CD4-positive, alpha-beta memory T cell (primary cell): ENCODE measurements around the gene MRTFA. TPM values are rescaled to one million over a fixed set of nuclear protein-coding genes. Genes with fewer than 3 reads are reported as not detected.
A peak's percentile ranks its signal among the peaks of the same experiment; 100 is the strongest.

Experiments used
- CTCF ChIA-PET: fragments of 350-600 bp; sonication (Branson Sonifier 250); formaldehyde crosslinking; loops from one replicate; lab custom pipeline; 2021; ENCODE audit warnings: inconsistent platforms; ENCODE audit not compliant: partially characterized antibody; lab: Charles Lee
- POLR2A ChIA-PET: fragments of 350-600 bp; sonication (Branson Sonifier 250); formaldehyde crosslinking; loops from one replicate; lab custom pipeline; 2021; ENCODE audit not compliant: partially characterized antibody; lab: Charles Lee
- DNase-seq, 5 donors: peaks; one replicate each; pipeline versions ENCODE4 v3.0.0 to v3.0.0-alpha.2; 2020 to 2022; ENCODE audit warnings: mixed read lengths in 1 of 5
- H3K27ac ChIP-seq: one replicate; pipeline ENCODE4 v1.7.0; 2013; ENCODE audit warnings: low read depth, low read length
- H3K27me3 ChIP-seq: 2 replicates; pipeline ENCODE4 v1.7.0; 2013; ENCODE audit warnings: mild to moderate bottlenecking, low read length, moderate library complexity; ENCODE audit not compliant: insufficient read depth
- H3K36me3 ChIP-seq: 2 replicates; pipeline ENCODE4 v1.7.0; 2013; ENCODE audit warnings: mild to moderate bottlenecking, low read length, moderate library complexity; ENCODE audit not compliant: insufficient read depth
- H3K4me1 ChIP-seq: 2 replicates; pipeline ENCODE4 v1.7.0; 2013; ENCODE audit warnings: mild to moderate bottlenecking, low read length, moderate library complexity; ENCODE audit not compliant: insufficient read depth
- H3K4me3 ChIP-seq, 2 donors: one replicate each; pipeline ENCODE4 v1.7.0; 2013; ENCODE audit warnings: low read length in 2 of 2, mild to moderate bottlenecking in 1 of 2
- H3K9me3 ChIP-seq, 2 donors: one replicate each; pipeline ENCODE4 v1.7.0; 2013; ENCODE audit warnings: low read length in 2 of 2, control low read depth in 1 of 2; ENCODE audit not compliant: control insufficient read depth in 1 of 2
- H3K27ac Mint-ChIP-seq, 7 donors: one replicate each; pipeline ENCODE4 v1.8.0; 2020 to 2021; ENCODE audit warnings: mixed read lengths in 7 of 7, mild to moderate bottlenecking in 6 of 7, inconsistent platforms in 3 of 7, moderate library complexity in 3 of 7
- H3K27me3 Mint-ChIP-seq, 2 donors: one replicate each; pipeline ENCODE4 v1.8.0; 2020 to 2021; ENCODE audit warnings: mixed read lengths in 2 of 2
- H3K36me3 Mint-ChIP-seq, 2 donors: one replicate each; pipeline ENCODE4 v1.8.0; 2020 to 2021; ENCODE audit warnings: mixed read lengths in 2 of 2, inconsistent platforms in 1 of 2, mild to moderate bottlenecking in 1 of 2
- H3K4me1 Mint-ChIP-seq, 4 donors: one replicate each; pipeline ENCODE4 v1.8.0; 2020 to 2021; ENCODE audit warnings: mixed read lengths in 4 of 4, mild to moderate bottlenecking in 1 of 4
- H3K4me3 Mint-ChIP-seq, 8 donors: one replicate each; pipeline ENCODE4 v1.8.0; 2020 to 2021; ENCODE audit warnings: mixed read lengths in 8 of 8, mild to moderate bottlenecking in 7 of 8, moderate library complexity in 6 of 8, inconsistent platforms in 3 of 8
- H3K9me3 Mint-ChIP-seq, 8 donors: one replicate each; pipeline ENCODE4 v1.8.0; 2020 to 2021; ENCODE audit warnings: mixed read lengths in 8 of 8, mild to moderate bottlenecking in 5 of 8, inconsistent platforms in 3 of 8, moderate library complexity in 1 of 8
- intact Hi-C: fragments of 100-400 bp; cut with micrococcal nuclease; formaldehyde crosslinking; loops from one replicate; pipeline ENCODE4 v1.15.1; 2023
- polyA plus RNA-seq, 2 donors: library from polyadenylated mRNA; unstranded; fragments of 300-500 nt; fragmentation: Illumina TruSeq; gene quantifications; one replicate each; pipeline ENCODE4 v1.2.3, GENCODE V29; 2021
- total RNA-seq, 2 experiments: library from RNA; stranded (reverse); gene quantifications; one replicate each; pipeline ENCODE4 v1.2.3, GENCODE V29; 2021

Gene MRTFA
- total and polyA plus RNA-seq, 4 experiments from 2014 or later = 5.3 to 91.6 (median 50.9) TPM

GRCh38 chr22:40521046-40521445, 115.5 kb downstream of the MRTFA start:
- H3K9me3 Mint-ChIP-seq = no peaks in the 10 kb centered on the region
- no peak overlapping the region for H3K4me3 Mint-ChIP-seq
- POLR2A ChIA-PET = interaction anchor here (3.8 kb wide), 1 partner anchor 11 kb away, joined by 40 read pairs; no protein-coding TSS in a partner anchor
- Histone ChIP-seq H3K27ac (no peak overlapping the region), H3K4me1 (peaks cover 34% of the 10 kb centered on the region), H3K9me3 (no peaks in the 10 kb centered on the region), H3K4me3 (no peak overlapping the region), H3K27me3 (no peaks in the 10 kb centered on the region), H3K36me3 (no peaks in the 10 kb centered on the region)
- no peaks in the 10 kb centered on the region for H3K27me3 Mint-ChIP-seq
- peak overlapping the region in 4 of 7 donors; percentile 22 to 84 (median 72) for H3K27ac Mint-ChIP-seq
- intact Hi-C loops = no loop called here
- peaks cover 0 to 11% of the 10 kb centered on the region in 2 donors for H3K36me3 Mint-ChIP-seq
- CTCF ChIA-PET = interaction anchor here (1.2 to 11.0 kb wide), 3 partner anchors 9 to 124 kb away, joined by 3 to 172 read pairs (median 3); no protein-coding TSS in a partner anchor
- DNase-seq = no peak
- H3K4me1 Mint-ChIP-seq = peaks cover 23 to 45% (median 33%) of the 10 kb centered on the region in 4 donors

GRCh38 chr22:40520562-40520961, 116.0 kb downstream of the MRTFA start:
- Mint-ChIP-seq H3K27me3 (no peaks in the 10 kb centered on the region), H3K9me3 (no peaks in the 10 kb centered on the region), H3K4me3 (peak overlapping the region in 5 of 8 donors; percentile 13 to 61 (median 40)), H3K36me3 (peaks cover 0 to 12% of the 10 kb centered on the region in 2 donors), H3K4me1 (peaks cover 22 to 43% (median 30%) of the 10 kb centered on the region in 4 donors), H3K27ac (peak overlapping the region; percentile 77 to 95 (median 88))
- Histone ChIP-seq H3K27me3 (no peaks in the 10 kb centered on the region), H3K9me3 (no peaks in the 10 kb centered on the region), H3K4me3 (no peak overlapping the region), H3K4me1 (peaks cover 30% of the 10 kb centered on the region), H3K36me3 (no peaks in the 10 kb centered on the region), H3K27ac (no peak overlapping the region)
- ChIA-PET POLR2A (interaction anchor here (3.8 kb wide), 1 partner anchor 11 kb away, joined by 40 read pairs; no protein-coding TSS in a partner anchor), CTCF (interaction anchor here (11.0 kb wide), 1 partner anchor 125 kb away, joined by 172 read pairs; no protein-coding TSS in a partner anchor)
- intact Hi-C loops = no loop called here
- no peak for DNase-seq

DNA sequence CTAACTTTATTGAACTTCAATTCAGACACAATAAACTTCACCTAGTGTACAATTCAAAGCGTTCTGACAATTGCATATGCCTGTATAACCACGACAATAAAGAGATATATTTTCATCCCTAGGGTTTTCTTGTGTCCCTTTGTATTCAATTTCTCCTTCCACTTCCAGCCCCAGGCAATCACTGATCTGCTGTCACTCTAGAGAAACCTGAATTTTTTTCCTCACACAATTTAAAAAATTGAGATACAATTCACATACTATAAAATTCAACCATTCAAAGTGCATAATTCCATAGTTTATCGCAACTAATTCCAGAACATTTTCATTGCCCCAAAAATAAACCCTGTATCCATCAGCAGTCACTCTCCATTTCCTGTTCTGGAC, 116.6 kb downstream of the MRTFA start:
- POLR2A ChIA-PET = interaction anchor here (0.7 to 3.8 kb wide), 3 partner anchors 12 to 117 kb away, joined by 3 to 40 read pairs (median 4); partner anchors contain the start of gene MRTFA
- H3K36me3 Mint-ChIP-seq = peaks cover 0 to 15% of the 10 kb centered on the region in 2 donors

DNA sequence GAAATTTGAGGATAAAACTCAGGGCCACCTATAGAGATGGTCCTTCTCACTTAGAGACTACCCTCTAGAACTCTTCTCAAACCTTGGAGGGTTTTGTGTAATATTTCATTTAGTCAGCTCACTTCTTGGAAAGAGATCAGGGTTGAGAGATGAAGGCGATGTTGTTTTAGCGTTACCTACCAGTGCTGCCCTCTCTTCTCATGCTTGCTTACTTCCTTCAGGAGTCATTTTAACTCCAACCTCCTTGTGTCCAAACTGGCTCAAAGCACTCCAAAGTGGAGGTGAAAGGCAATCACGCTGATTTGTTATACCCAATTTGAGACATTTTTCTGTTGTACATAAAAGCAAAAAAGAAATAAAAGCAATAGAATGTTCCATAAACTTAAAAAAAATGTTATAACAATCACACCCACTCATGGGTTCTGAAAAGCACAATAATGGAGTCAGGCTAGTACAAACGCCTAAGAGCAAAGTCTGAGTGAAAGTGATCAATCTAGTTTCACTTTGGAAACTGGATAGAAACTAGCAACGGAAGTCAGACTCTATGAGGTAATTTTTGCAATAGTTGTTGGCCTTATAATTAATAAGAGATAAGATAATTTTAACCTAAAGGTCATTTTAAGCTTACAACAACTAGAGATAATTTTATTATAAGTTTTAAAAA, 117.1 kb downstream of the MRTFA start:
- H3K9me3 ChIP-seq = no peaks in the 10 kb centered on the region
- H3K4me1 ChIP-seq = peaks cover 28% of the 10 kb centered on the region
- intact Hi-C loops = no loop called here
- H3K36me3 ChIP-seq = no peaks in the 10 kb centered on the region
- H3K4me3 ChIP-seq = peak overlapping the region; percentile 44 to 45
- Mint-ChIP-seq H3K4me3 (peak overlapping the region; percentile 75 to 89 (median 82)), H3K4me1 (peaks cover 21 to 43% (median 28%) of the 10 kb centered on the region in 4 donors), H3K9me3 (no peaks in the 10 kb centered on the region), H3K27me3 (no peaks in the 10 kb centered on the region), H3K27ac (peak overlapping the region; percentile 87 to 97 (median 94)), H3K36me3 (peaks cover 0 to 15% of the 10 kb centered on the region in 2 donors)
- H3K27me3 ChIP-seq = no peaks in the 10 kb centered on the region
- ChIA-PET POLR2A (interaction anchor here (0.5 to 3.8 kb wide), 6 partner anchors 12 to 174 kb away, joined by 3 to 40 read pairs (median 4); partner anchors contain the start of gene MRTFA), CTCF (interaction anchor here (0.9 to 11.0 kb wide), 4 partner anchors 31 to 164 kb away, joined by 3 to 172 read pairs (median 4); no protein-coding TSS in a partner anchor)
- DNase-seq = peak in 4 of 5 donors; percentile 48 to 62 (median 56)
- peak overlapping the region; percentile 55 for H3K27ac ChIP-seq

More for the DNA sequence above, 116.6 kb downstream of the MRTFA start:
- Histone ChIP-seq H3K36me3 (no peaks in the 10 kb centered on the region), H3K4me1 (peaks cover 28% of the 10 kb centered on the region), H3K9me3 (no peaks in the 10 kb centered on the region), H3K27me3 (no peaks in the 10 kb centered on the region), H3K4me3 (no peak overlapping the region), H3K27ac (peak overlapping the region; percentile 55)
- no peak for DNase-seq
- H3K27ac Mint-ChIP-seq = peak overlapping the region; percentile 77 to 95 (median 88)
- intact Hi-C loops = no loop called here
- H3K27me3 Mint-ChIP-seq = no peaks in the 10 kb centered on the region
- H3K9me3 Mint-ChIP-seq = no peaks in the 10 kb centered on the region
- H3K4me1 Mint-ChIP-seq = peaks cover 21 to 43% (median 29%) of the 10 kb centered on the region in 4 donors
- peak overlapping the region in 7 of 8 donors; percentile 13 to 61 (median 36) for H3K4me3 Mint-ChIP-seq
- CTCF ChIA-PET = interaction anchor here (1.0 to 11.0 kb wide), 2 partner anchors 126 to 163 kb away, joined by 3 to 172 read pairs; no protein-coding TSS in a partner anchor

DNA sequence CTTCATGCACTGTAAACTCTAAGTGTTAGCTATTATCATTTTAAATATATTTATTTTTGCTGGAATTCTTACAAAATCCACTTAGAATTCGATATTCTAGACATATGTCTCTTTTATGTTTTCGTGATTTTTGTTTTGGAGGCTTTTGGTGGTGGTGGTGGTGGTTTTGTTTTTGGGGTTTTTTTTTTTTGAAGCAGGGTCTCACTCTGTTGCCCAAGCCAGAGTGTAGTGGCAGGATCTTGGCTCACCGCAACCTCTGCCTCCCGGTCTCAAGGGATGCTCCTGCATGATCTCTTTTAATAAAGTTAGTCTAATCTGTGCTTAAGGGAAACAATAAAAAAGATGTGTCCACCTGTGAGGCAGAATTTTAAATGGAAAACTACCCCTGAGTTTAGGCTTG, 117.7 kb downstream of the MRTFA start:
- Mint-ChIP-seq H3K36me3 (peaks cover 0 to 15% of the 10 kb centered on the region in 2 donors), H3K9me3 (no peaks in the 10 kb centered on the region), H3K4me1 (peaks cover 21 to 43% (median 27%) of the 10 kb centered on the region in 4 donors), H3K4me3 (peak overlapping the region; percentile 75 to 89 (median 82)), H3K27ac (peak overlapping the region; percentile 86 to 97 (median 94)), H3K27me3 (no peaks in the 10 kb centered on the region)
- intact Hi-C loops = no loop called here
- Histone ChIP-seq H3K4me1 (peaks cover 28% of the 10 kb centered on the region), H3K4me3 (peak overlapping the region; percentile 44 to 45), H3K27me3 (no peaks in the 10 kb centered on the region), H3K36me3 (no peaks in the 10 kb centered on the region), H3K9me3 (no peaks in the 10 kb centered on the region), H3K27ac (peak overlapping the region; percentile 55)
- CTCF ChIA-PET = interaction anchor here (0.9 to 11.0 kb wide), 3 partner anchors 31 to 127 kb away, joined by 3 to 172 read pairs (median 5); no protein-coding TSS in a partner anchor
- no peak for DNase-seq
- POLR2A ChIA-PET = interaction anchor here (0.5 to 3.8 kb wide), 5 partner anchors 13 to 173 kb away, joined by 3 to 40 read pairs (median 3); no protein-coding TSS in a partner anchor

DNA sequence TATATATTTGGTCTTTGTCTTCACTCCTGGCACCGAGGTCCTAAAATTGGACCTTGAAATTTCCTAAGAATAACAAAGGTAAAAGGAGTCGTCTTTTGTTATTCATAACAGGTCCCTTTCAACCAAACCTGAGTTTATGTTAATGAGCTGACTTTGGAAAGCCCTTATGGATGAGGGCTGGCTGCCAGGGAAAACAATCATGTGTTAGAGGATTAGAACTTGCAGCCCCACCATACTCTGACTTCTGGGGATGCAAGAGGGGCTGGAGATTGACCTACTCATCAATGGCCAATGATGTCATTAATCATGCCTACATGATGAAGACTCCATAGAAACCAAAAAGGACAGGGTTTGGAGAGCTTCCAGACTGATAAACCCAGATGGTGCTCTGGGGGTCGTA, 118.9 kb downstream of the MRTFA start:
- POLR2A ChIA-PET = interaction anchor here (3.8 kb wide), 1 partner anchor 14 kb away, joined by 40 read pairs; no protein-coding TSS in a partner anchor
- Mint-ChIP-seq H3K27ac (peak overlapping the region in 4 of 7 donors; percentile 35 to 94 (median 42)), H3K4me3 (peak overlapping the region in 2 of 8 donors; percentile 78 to 85)

More for the DNA sequence above, 118.9 kb downstream of the MRTFA start:
- Histone ChIP-seq H3K9me3 (no peaks in the 10 kb centered on the region), H3K4me3 (no peak overlapping the region), H3K4me1 (peaks cover 28% of the 10 kb centered on the region), H3K27ac (no peak overlapping the region), H3K27me3 (no peaks in the 10 kb centered on the region), H3K36me3 (no peaks in the 10 kb centered on the region)
- Mint-ChIP-seq H3K9me3 (no peaks in the 10 kb centered on the region), H3K36me3 (peaks cover 0 to 15% of the 10 kb centered on the region in 2 donors), H3K27me3 (no peaks in the 10 kb centered on the region), H3K4me1 (peaks cover 21 to 38% (median 27%) of the 10 kb centered on the region in 4 donors)
- CTCF ChIA-PET = interaction anchor here (0.8 to 11.0 kb wide), 3 partner anchors 8 to 128 kb away, joined by 3 to 172 read pairs (median 11); no protein-coding TSS in a partner anchor
- DNase-seq = no peak
- intact Hi-C loops = no loop called here
